A549 (cell line): ENCODE data around the gene CCDC57. TPM values are rescaled to one million over a fixed set of nuclear protein-coding genes. Genes with fewer than 3 reads are reported as not detected.

ENCODE experiments used
- ATAC-seq, 2 experiments: fragments of 200-7000 bp in 1 of 2; fragments of >200 bp in 1 of 2; cut with Nextera tagmentation in 1 of 2; cut with Tn5 transposase in 1 of 2; 3 replicates each; pipeline versions ENCODE4 v1.8.0 to v1.9.1; 2018 to 2020; ENCODE audit warnings: mild to moderate bottlenecking in 1 of 2, moderate library complexity in 1 of 2
- CTCF ChIA-PET: fragments of 300-600 bp; sonication (Branson Sonifier 250); formaldehyde crosslinking; extraction: SDS; loops from one replicate; lab custom pipeline; 2021; ENCODE audit warnings: antibody characterized with exemption, inconsistent platforms; lab: Yijun Ruan, JAX
- POLR2A ChIA-PET: fragments of 350-600 bp; formaldehyde crosslinking; extraction: SDS; loops from one replicate; lab custom pipeline; 2021; ENCODE audit warnings: antibody characterized with exemption, inconsistent platforms; lab: Yijun Ruan, JAX
- DNase-seq, 2 experiments: peaks; one replicate each; pipeline versions ENCODE4 v3.0.0 to v3.0.0-alpha.2; 2011 to 2016; ENCODE audit warnings: low read depth in 1 of 2, low spot score in 1 of 2
- FAIRE-seq: peaks from 2 replicates; lab custom pipeline; 2011; peaks lifted over from hg19 to GRCh38; lab: Jason Lieb, UNC
- H3K27ac ChIP-seq, 2 experiments: fragments of >200 bp; sonication (Bioruptor Twin); formaldehyde crosslinking; 3 replicates each; pipeline ENCODE4 v1.5.1; 2016 to 2017
- H3K4me1 ChIP-seq: fragments of >200 bp; sonication (Bioruptor Twin); formaldehyde crosslinking; 3 replicates; pipeline ENCODE4 v1.6.1; 2016
- H3K4me2 ChIP-seq: fragments of >200 bp; sonication (Bioruptor Twin); formaldehyde crosslinking; 3 replicates; pipeline ENCODE4 v1.6.1; 2016
- H3K4me3 ChIP-seq: fragments of >200 bp; sonication (Bioruptor Twin); formaldehyde crosslinking; 3 replicates; pipeline ENCODE4 v1.5.1; 2016
- H3K9me3 ChIP-seq: fragments of >200 bp; sonication (Bioruptor Twin); formaldehyde crosslinking; 3 replicates; pipeline ENCODE4 v1.6.1; 2016
- CEBPB ChIP-seq, 2 experiments: fragments of >200 bp in 1 of 2; sonication (Bioruptor Twin) in 1 of 2; formaldehyde crosslinking in 1 of 2; IDR thresholded peaks; 2 replicates each; pipeline ENCODE4 v1.6.1; 2012 to 2016
- EHMT2 ChIP-seq: fragments of 200-600 bp; sonication (generic); IDR thresholded peaks from 2 replicates; pipeline ENCODE4 v1.6.1; 2016; ENCODE audit warnings: antibody characterized with exemption, low read depth, mild to moderate bottlenecking, moderate library complexity
- FOXS1 ChIP-seq: fragments of 250-450 bp; sonication (Bioruptor Pico); IDR thresholded peaks from 2 replicates; pipeline ENCODE4 v1.5.0; 2020; ENCODE audit warnings: mild to moderate bottlenecking, moderate library complexity
- GATA3 ChIP-seq: IDR thresholded peaks from 2 replicates; pipeline ENCODE4 v1.6.1; 2012; ENCODE audit warnings: borderline replicate concordance
- HDAC2 ChIP-seq: fragments of 200-600 bp; sonication (generic); IDR thresholded peaks from 2 replicates; pipeline ENCODE4 v1.6.1; 2016
- HOXA7 ChIP-seq: fragments of 250-450 bp; sonication (Bioruptor Pico); IDR thresholded peaks from 2 replicates; pipeline ENCODE4 v1.5.0; 2020; ENCODE audit warnings: mild to moderate bottlenecking, moderate library complexity
- HOXB5 ChIP-seq: fragments of 250-450 bp; sonication (Bioruptor Pico); IDR thresholded peaks from 2 replicates; pipeline ENCODE4 v1.5.0; 2020; ENCODE audit warnings: mild to moderate bottlenecking, moderate library complexity
- JUN ChIP-seq, 2 experiments: fragments of >200 bp; sonication (Bioruptor Twin); formaldehyde crosslinking; IDR thresholded peaks; 2 replicates in 1 of 2; 3 replicates in 1 of 2; pipeline ENCODE4 v1.6.1; 2016 to 2017
- JUNB ChIP-seq: fragments of >200 bp; sonication (Bioruptor Twin); formaldehyde crosslinking; IDR thresholded peaks from 2 replicates; pipeline ENCODE4 v1.6.1; 2016
- KDM1A ChIP-seq: fragments of 200-600 bp; sonication (generic); IDR thresholded peaks from 2 replicates; pipeline ENCODE4 v1.6.1; 2016; ENCODE audit warnings: low read depth, mild to moderate bottlenecking
- NR3C1 ChIP-seq: fragments of >200 bp; sonication (Bioruptor Twin); formaldehyde crosslinking; IDR thresholded peaks from 3 replicates; pipeline ENCODE4 v1.6.1; 2017
- PHF8 ChIP-seq: fragments of 200-600 bp; sonication (generic); IDR thresholded peaks from 2 replicates; pipeline ENCODE4 v1.6.1; 2016; ENCODE audit warnings: low read depth, mild to moderate bottlenecking, antibody characterized with exemption, moderate library complexity, borderline replicate concordance
- POLR2AphosphoS2 ChIP-seq: conservative IDR thresholded peaks from 2 replicates; pipeline ENCODE4 v1.6.1; 2012; ENCODE audit warnings: low read length, improper control_type of control experiment, inconsistent platforms
- RCOR1 ChIP-seq: fragments of 150-350 bp; IDR thresholded peaks from 2 replicates; pipeline ENCODE4 v1.6.1; 2014; ENCODE audit warnings: antibody characterized with exemption, low read length, low read depth
- SREBF2 ChIP-seq: fragments of 450-650 bp; IDR thresholded peaks from 2 replicates; pipeline ENCODE4 v1.6.1; 2014; ENCODE audit warnings: mild to moderate bottlenecking, moderate library complexity
- TP53 ChIP-seq: fragments of 250-450 bp; sonication (Bioruptor Pico); IDR thresholded peaks from 2 replicates; pipeline ENCODE4 v1.5.0; 2021; ENCODE audit warnings: mild to moderate bottlenecking, moderate library complexity
- ZFP36 ChIP-seq: fragments of 450-650 bp; IDR thresholded peaks from 2 replicates; pipeline ENCODE4 v1.6.1; 2014; ENCODE audit warnings: borderline replicate concordance; ENCODE audit not compliant: partially characterized antibody
- WGBS: methylation state at CpG from one replicate; pipeline ENCODE4 v1.1.6; 2017; ENCODE audit errors: missing lambda C conversion rate; 5-methylcytosine and 5-hydroxymethylcytosine counted together
- polyA plus RNA-seq, 4 experiments: library from polyadenylated mRNA; depleted of rRNA in 3 of 4; stranded (reverse); fragments of >200 nt; fragmentation: RNase III in 1 of 4; extraction: RNeasy Plus Mini Kit Qiagen cat#74134 plus additional on column Dnase treatment in 1 of 4; gene quantifications; 2 replicates in 3 of 4; 3 replicates in 1 of 4; pipeline ENCODE4 v1.2.3, GENCODE V29; 2011 to 2017
- TF ChIP-seq, protein P1 (sequence below): fragments of >200 bp; sonication (Bioruptor Twin); formaldehyde crosslinking; IDR thresholded peaks from 3 replicates; pipeline ENCODE4 v1.6.1; 2016
- TF ChIP-seq, protein P2 (sequence below): fragments of 150-350 bp; IDR thresholded peaks from 2 replicates; pipeline ENCODE4 v1.6.1; 2014; ENCODE audit warnings: low read depth, mild to moderate bottlenecking, low read length
- TF ChIP-seq, protein P3 (sequence below): IDR thresholded peaks from 2 replicates; pipeline ENCODE4 v1.6.1; 2012; ENCODE audit warnings: low read depth, borderline replicate concordance

The CCDC57 gene
- polyA plus RNA-seq, 2 of the 4 experiments (the other 2 are of a cell fraction) = 18.2 to 18.5 TPM

GRCh38 chr17:82242977-82243647 lies 30.5 kb upstream of the CCDC57 start (continued):
- TF ChIP-seq RCOR1 = no peak
- TF ChIP-seq HOXA7 (CRISPR knock-in tag) = no peak
- no peak for TF ChIP-seq EHMT2
- peak in 1 of 2 experiments; percentile 51; a peak in 1 of 4 replicates for TF ChIP-seq CEBPB (IDR thresholded peaks at IDR 0.05)
- TF ChIP-seq, protein P1, sequence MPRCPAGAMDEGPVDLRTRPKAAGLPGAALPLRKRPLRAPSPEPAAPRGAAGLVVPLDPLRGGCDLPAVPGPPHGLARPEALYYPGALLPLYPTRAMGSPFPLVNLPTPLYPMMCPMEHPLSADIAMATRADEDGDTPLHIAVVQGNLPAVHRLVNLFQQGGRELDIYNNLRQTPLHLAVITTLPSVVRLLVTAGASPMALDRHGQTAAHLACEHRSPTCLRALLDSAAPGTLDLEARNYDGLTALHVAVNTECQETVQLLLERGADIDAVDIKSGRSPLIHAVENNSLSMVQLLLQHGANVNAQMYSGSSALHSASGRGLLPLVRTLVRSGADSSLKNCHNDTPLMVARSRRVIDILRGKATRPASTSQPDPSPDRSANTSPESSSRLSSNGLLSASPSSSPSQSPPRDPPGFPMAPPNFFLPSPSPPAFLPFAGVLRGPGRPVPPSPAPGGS = 0 out of 3 replicates have a peak, but pooled peaks have one; percentile 16

DNA sequence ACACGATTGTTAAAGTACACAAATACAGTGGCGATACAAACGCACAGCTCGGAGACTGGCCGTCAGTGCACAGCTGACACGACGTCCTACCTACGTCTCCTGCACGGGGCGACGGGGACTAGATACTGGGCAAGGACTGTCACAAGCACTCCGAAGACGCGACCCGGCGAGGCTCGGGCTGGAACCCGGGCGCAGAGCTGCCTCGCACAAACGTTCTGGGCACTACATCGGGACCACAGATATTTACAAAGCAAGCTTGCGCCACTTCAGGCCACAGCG lies 30.0 kb upstream of the CCDC57 start:
- Histone ChIP-seq H3K27ac (peak overlapping the region; percentile 76 to 84), H3K4me3 (peak overlapping the region; percentile 12; the same call in 1 of the 3 replicates), H3K4me2 (peak overlapping the region; percentile 42), H3K4me1 (peaks cover 89% of the 10 kb centered on the region), H3K9me3 (no peaks in the 10 kb centered on the region)
- DNase-seq = no peak
- FAIRE-seq = no peak
- ChIA-PET POLR2A (interaction anchor here (0.7 to 3.2 kb wide), 5 partner anchors 11 to 56 kb away, joined by 3 to 24 read pairs (median 5); partner anchors contain the start of gene CSNK1D), CTCF (interaction anchor here (1.0 to 17.6 kb wide), 21 partner anchors 9 to 213 kb away, joined by 3 to 289 read pairs (median 8); partner anchors contain the start of genes SECTM1 and SLC16A3)
- WGBS = 75% methylated on average over 24 of the region's 24 CpGs
- ATAC-seq = no peak
- TF ChIP-seq FOXS1 (CRISPR knock-in tag) = no peak
- no peak for TF ChIP-seq TP53 (CRISPR knock-in tag)
- TF ChIP-seq ZFP36 = no peak
- TF ChIP-seq, protein P2, sequence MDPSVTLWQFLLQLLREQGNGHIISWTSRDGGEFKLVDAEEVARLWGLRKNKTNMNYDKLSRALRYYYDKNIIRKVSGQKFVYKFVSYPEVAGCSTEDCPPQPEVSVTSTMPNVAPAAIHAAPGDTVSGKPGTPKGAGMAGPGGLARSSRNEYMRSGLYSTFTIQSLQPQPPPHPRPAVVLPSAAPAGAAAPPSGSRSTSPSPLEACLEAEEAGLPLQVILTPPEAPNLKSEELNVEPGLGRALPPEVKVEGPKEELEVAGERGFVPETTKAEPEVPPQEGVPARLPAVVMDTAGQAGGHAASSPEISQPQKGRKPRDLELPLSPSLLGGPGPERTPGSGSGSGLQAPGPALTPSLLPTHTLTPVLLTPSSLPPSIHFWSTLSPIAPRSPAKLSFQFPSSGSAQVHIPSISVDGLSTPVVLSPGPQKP = no peak
- TF ChIP-seq HDAC2 = no peak

DNA sequence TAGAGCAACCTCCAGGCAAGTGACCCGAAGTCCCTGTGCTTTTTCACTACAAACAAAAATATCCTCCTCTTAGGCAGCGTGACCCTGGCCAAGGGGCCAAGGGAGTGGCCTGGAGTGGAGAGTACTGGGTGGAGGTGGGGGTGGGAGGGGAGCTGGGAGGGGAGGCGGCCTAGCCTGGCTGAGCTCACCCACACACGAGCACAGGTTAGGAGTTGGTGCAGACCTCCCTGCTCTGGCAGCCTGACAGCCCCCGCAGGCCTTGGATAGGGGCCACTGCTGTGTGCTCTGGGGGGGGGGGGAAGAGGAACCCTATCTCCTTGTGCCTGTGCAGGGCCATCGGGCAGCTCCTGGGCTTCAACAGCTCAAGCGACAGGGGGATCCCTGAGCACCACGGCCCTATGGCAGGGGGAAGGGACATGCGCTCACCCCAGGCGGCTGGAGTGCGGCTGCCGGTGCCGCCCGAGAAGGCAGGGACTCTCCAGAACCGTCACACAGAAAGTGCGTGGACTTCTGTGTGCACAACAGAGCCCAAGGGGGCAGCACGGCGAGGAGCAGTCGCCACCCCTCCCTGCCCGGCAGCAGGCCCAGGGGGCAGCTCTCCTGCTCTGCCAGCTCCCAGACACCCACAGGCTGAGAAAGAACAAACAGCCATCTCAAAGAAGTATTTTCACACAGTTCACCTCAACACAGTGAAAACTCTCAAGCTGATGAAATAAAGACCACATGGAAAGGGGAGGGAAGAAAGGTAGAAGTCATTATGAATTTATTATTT lies 29.5 kb upstream of the CCDC57 start:
- no peak for DNase-seq
- peak overlapping the region; percentile 76 to 84 for H3K27ac ChIP-seq
- 43% methylated on average over 20 of the region's 20 CpGs for WGBS
- TF ChIP-seq PHF8 = no peak
- no peak for TF ChIP-seq KDM1A
- TF ChIP-seq SREBF2 = no peak
- TF ChIP-seq GATA3 = 0 out of 2 replicates have a peak, but pooled peaks have one; percentile 4
- 0 out of 2 replicates have a peak, but pooled peaks have one; percentile 29 for TF ChIP-seq HOXB5
- TF ChIP-seq JUNB = no peak
- TF ChIP-seq POLR2AphosphoS2 = 0 out of 2 replicates have a peak, but pooled peaks have one; percentile 14
- no peak for TF ChIP-seq EHMT2
- peak; percentile 23 to 27; a peak in 2 of 5 replicates for TF ChIP-seq JUN (IDR thresholded peaks at IDR 0.05)
- TF ChIP-seq NR3C1 = no peak
- TF ChIP-seq, protein P3, sequence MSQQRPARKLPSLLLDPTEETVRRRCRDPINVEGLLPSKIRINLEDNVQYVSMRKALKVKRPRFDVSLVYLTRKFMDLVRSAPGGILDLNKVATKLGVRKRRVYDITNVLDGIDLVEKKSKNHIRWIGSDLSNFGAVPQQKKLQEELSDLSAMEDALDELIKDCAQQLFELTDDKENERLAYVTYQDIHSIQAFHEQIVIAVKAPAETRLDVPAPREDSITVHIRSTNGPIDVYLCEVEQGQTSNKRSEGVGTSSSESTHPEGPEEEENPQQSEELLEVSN = 0 out of 2 replicates have a peak, but pooled peaks have one; percentile 8
- TF ChIP-seq, all 56 proteins: peak for 5
- Histone ChIP-seq H3K9me3 (no peaks in the 10 kb centered on the region), H3K4me3 (peak overlapping the region; percentile 12; the same call in 1 of the 3 replicates), H3K4me2 (peak overlapping the region; percentile 42), H3K4me1 (peaks cover 84% of the 10 kb centered on the region)
- ChIA-PET CTCF (interaction anchor here (1.0 to 17.6 kb wide), 22 partner anchors 9 to 212 kb away, joined by 3 to 289 read pairs (median 6); partner anchors contain the start of genes SECTM1 and SLC16A3), POLR2A (interaction anchor here (0.7 to 3.2 kb wide), 7 partner anchors 11 to 57 kb away, joined by 3 to 24 read pairs (median 3); partner anchors contain the start of gene CSNK1D)
- ATAC-seq (peak; percentile 7 to 25), FAIRE-seq (no peak)
